T follicular helper cell (primary cell): Measurements from ENCODE around the gene BSPRY.
"Not testable (repeated sequence)": the region's sequence is repeated elsewhere in the genome, so short reads cannot be mapped to it uniquely, and the experiment has no call there.

Source experiments
- DNase-seq: peaks from one replicate; pipeline ENCODE4 v3.0.0-alpha.2; 2020; ENCODE audit warnings: low read depth

The BSPRY gene

DNA sequence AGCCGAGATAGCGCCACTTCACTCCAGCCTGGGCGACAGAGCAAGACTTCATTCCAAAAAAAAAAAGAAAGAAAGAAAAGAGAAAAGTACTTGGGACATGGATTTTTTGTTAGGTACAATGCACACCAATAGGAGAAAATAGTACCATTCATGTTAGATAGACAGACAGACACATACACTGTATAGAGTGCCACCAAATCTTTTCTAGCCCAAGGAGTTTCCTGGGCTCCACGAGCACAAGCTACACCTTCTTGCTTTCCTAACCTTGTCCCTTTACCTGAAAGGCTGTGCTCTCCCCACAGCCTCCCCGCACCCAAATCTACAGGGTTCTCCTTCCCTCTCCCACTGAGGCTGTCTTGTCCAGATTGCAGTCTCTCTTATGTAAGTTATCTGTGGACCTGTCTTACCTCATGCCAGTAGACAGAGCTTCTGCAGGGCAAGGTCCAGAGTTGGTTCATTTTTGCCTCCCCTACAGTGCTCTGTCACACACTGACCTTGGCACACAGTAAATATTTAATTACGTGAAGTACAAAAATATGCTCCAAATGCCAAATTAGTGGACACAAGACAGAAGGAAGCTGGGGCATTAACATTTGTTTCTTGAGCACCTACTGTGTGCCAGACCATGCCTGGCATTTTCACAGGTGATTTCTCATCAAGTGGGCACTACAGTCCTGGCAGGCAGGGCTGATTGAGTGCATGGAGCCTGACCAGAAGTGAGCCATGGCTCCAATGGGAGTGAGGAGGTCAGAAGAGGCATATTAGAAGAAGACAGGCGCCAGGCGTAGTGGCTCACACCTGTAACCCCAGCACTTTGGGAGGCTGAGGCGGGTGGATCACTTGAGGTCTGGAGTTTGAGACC, 45.9 kb downstream of the BSPRY start:
- DNase-seq, result no peak

DNA sequence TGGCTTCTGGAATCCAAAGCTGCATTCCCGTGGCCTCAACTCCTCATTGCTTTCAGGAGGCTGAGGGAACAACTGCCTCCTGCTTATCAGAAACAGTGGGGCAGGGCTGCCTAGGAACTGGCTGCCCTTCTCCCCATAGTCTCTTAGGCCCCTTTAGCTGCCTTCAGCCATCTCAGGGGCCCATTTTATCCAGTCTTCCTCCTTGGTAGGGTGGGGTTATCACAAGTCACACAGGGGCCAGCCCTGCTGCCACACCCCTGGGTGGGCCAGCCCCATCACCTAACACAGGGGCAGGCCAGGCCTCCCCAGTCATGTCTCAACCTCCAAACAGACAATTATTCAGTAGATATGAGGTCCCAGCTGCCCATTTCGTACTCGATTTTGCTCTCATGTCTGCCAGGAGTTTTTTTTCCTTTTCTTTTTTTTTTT, 47.9 kb downstream of the BSPRY start:
- no peak for DNase-seq

GRCh38 chr9:113398796-113399195, 49.5 kb downstream of the BSPRY start:
- DNase-seq, result no peak

DNA sequence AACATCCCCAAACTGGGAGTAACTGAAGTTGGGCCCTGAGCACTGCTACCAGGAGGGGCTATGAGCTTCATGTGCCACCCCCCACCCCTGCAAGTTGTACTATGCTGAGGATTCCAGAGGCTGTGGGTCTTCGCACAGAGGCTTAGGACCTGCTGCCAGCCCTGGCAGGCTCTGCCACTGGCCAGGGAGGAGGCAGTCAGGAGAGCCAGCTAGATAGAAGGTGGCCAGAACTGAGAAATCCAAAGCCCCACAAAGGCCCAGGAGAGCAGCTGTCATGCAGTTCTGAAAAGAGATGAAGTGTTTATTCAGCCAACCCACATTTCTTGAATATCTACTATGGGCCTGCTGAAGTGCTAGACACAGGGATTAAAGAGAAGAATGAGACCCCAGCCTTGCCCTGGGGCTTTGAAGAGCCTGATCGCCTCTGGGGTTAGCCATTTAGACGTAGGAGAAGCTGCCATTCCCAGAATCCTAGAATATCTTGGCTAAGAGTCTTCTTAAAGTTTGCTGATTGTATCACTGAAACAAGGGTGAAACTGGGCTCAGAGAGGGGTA, 50.4 kb downstream of the BSPRY start:
- DNase-seq, result no peak

- peak; percentile 99 for DNase-seq
Observed at GRCh38 chr9:113401027-113401792, 51.9 kb downstream of the BSPRY start, which contains the start of gene ALAD. TSS of gene ALAD (minus strand) at chr9:113401284. CDS start at chr9:113393559, 7,725 bp downstream.

GRCh38 chr9:113403646-113404045, 54.3 kb downstream of the BSPRY start:
- no peak for DNase-seq

DNA sequence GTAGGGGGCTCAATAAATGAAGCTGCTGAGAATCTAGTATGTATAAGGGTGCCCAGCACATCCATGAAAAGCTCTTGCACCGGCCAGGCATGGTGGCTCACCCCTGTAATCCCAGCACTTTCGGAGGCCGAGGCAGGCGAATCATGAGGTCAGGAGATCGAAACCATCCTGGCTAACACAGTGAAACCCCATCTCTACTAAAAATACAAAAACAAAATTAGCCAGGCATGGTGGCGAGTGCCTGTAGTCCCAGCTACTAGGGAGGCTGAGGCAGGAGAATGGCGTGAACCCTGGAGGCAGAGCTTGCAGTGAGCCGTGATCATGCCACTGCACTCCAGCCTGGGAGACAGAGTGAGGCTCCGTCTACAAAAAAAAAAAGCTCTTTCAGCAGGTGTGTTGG, 57.0 kb downstream of the BSPRY start:
- not testable (repeated sequence) for DNase-seq

DNA sequence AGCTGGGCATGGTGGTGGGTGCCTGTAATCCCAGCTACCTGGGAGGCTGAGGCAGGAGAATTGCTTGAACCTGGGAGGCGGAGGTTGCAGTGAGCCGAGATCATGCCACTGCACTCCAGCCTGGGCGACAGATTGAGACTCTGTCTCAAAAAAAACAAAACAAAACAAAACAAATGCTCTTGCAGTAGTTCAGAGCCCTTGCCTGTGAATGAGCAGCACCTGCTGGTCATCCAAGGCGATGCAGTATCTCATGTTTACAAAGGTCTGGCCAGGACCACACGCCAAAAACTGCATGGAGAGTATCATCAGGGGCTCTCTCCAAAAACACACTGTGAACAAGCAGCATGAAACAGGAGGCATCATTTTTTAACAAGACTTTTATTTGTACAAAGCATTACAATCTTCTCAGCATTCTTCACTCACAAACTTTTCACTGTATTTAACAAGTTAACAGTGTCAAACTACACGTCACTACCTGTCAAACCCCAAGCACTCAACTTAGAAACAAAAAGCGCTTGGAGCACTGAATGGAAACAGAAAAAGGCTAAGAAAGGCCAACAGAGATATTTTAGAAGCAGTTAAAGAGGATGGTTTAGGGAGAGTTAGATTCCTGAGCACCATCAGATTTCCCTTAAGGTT, 57.7 kb downstream of the BSPRY start:
- DNase-seq, result peak; percentile 33

DNA sequence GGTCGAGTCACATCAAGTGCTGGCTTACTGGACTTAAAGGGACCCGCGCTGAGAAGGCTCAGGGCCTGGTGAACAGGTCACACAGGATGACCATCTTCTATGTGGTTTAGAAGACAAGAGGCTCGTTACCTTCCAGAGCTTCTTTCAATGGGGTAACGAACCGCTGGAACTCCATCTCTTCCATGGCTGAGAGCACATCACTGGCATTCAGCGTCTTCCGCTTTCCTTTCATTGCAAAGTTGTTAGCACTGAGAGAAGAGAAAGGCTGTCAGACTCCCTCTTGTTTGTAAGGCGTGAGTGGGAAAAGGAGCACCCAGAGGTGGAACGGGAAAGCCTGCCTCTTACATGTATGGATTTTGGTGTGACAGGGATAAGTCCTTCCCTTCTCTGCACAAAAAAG, 60.1 kb downstream of the BSPRY start:
- DNase-seq, result no peak

- no peak for DNase-seq
Observed at GRCh38 chr9:113409883-113410206, 60.5 kb downstream of the BSPRY start.

GRCh38 chr9:113410207-113410864, 61.0 kb downstream of the BSPRY start, which contains the start of the genes C9orf43 and POLE3:
TSS of gene C9orf43 (plus strand) at chr9:113410747. CDS start at chr9:113413494, 2,747 bp downstream.
TSS of gene POLE3 (minus strand) at chr9:113410675. CDS start at chr9:113410293, 382 bp downstream.
- peak; percentile 90 for DNase-seq

DNA sequence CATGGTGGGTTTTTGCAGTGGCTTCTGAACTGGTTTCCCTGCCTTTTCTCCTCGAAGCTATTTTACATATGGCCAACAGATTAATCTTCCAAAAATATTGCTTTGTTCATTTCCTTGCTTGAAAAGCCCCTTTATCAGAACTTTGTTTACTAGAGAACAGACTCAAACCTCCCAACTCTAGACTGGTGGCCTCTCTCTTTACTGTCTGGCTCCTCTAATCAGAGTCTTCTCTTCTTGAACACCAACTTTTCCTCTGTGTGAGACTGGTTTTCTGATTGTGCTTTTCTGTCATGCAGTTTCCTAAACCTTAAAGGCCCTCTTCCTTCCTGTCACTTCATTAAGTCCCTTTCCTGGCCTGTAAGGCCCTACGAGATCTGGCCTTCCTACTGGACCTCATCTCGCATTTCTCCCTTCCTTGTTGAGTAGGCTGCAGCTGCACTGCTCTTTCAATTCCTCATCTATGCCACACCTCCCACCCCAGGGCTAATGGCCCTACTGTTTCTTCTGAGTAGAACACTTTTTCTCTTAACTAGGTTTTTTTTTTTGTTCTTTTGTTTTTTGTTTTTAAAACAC, 66.9 kb downstream of the BSPRY start:
- no peak for DNase-seq

DNA sequence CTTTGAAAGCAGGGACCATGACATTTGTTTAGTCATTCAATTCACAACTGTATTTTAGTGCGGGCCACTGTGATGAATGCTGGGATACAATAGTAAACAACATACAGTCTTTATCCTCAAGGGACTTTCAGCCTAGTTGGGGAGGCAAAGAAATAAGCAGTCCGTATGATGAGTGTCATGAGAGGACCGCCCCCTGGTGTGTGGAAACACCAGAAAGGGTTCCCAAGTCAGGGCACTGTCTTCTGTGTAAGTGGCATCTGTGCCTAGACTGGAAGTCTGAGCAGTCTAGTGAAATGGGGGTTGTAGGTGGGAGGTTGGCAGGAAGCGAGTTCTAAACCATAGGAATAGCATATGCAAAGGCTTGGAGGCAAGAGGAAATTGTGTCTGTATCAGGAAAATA, 68.0 kb downstream of the BSPRY start:
- no peak for DNase-seq
